ENCODE measurements around the gene ZDHHC18. TPM values are rescaled to one million over a fixed set of nuclear protein-coding genes. Genes with fewer than 3 reads are reported as not detected.

Gene ZDHHC18
- total RNA-seq, 1 donor from 2014 or later: 11.8 TPM

DNA sequence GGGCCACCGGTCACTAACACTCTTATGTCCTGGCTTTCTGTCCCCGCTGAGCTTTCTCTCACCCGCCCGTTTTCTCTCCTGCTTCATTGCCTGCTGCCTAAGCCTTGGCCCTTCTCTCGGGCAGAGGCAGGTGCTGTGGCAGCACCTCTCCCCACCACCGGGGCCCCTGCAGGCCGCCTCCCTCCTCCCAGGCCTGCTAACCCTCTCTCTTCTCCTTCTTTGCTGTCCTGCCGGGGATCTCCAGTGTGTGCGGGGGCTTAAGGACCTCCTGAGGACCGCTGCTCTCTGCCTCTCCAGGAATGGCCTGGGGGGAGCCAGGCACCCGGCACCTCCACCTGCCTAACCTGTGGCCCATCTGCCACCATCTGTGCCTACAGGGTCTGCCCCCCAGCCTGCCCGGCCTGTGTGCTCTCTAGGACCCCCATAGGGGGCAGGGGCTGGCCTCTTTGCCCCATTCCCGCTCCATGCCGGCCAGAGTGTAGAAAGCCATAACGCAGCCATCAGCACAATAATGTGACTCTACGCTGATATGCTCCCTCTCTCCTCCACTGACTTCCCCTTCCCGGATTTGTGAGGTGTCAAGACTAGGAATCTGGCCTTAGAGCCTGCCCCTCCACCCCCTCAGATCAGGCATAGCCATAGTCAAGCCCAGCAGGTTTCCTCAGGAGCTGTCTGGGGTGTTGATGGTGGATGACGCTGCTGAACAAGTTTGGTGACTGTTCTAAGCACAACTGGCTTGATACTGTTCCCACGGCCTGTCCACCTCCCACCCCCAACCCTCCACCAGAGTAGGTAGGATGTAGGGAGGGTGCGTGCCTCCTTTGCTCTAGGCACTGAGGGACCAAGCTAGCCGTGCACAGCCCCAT is 30.3 kb downstream of the ZDHHC18 start:
- no peaks in the 10 kb centered on the region for H3K9me3 ChIP-seq (replicated peaks)
- TF ChIP-seq, protein P1, sequence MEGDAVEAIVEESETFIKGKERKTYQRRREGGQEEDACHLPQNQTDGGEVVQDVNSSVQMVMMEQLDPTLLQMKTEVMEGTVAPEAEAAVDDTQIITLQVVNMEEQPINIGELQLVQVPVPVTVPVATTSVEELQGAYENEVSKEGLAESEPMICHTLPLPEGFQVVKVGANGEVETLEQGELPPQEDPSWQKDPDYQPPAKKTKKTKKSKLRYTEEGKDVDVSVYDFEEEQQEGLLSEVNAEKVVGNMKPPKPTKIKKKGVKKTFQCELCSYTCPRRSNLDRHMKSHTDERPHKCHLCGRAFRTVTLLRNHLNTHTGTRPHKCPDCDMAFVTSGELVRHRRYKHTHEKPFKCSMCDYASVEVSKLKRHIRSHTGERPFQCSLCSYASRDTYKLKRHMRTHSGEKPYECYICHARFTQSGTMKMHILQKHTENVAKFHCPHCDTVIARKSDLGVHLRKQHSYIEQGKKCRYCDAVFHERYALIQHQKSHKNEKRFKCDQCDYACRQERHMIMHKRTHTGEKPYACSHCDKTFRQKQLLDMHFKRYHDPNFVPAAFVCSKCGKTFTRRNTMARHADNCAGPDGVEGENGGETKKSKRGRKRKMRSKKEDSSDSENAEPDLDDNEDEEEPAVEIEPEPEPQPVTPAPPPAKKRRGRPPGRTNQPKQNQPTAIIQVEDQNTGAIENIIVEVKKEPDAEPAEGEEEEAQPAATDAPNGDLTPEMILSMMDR (IDR thresholded peaks at IDR 0.05; ENCODE audit: borderline replicate concordance): no peak
- no peak overlapping the region for H3K4me3 ChIP-seq
- H3K27ac ChIP-seq (replicated peaks): no peak overlapping the region
- no peaks in the 10 kb centered on the region for H3K27me3 ChIP-seq (ENCODE audit: low read depth)
- H3K36me3 ChIP-seq: peaks cover 51% of the 10 kb centered on the region
- DNase-seq: no peak
- intact Hi-C loops (cut with micrococcal nuclease): no loop called here
- peaks cover 6% of the 10 kb centered on the region for H3K4me1 ChIP-seq

DNA sequence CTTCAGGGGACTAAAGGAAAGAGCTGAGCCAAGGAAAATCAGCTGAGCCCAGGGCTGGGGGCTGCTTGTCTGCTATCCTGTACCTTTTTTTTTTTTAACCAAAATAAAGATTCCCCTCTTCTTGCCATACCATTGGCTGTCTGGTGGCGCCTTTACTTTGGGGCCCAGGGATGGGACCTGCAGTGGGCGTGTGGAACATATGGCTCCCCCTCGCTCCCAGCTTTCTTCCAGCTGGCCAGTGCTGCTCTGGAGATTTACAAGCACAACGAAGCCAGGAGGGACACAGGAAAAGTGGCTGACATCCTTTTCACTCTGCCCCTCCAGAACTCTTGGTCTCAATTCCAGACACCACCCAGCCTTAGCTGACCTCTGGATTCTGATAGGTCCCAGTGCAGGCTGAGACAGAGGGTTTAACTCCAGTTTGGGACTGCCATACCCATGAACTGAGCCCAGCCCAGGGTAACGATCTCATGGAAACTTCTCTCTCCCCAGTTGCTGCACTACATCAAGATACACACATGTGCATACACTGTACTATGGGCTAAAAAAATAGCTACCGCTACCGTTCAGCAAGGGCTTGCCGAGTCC is 31.1 kb downstream of the ZDHHC18 start:
- intact Hi-C loops (cut with micrococcal nuclease): no loop called here
- peaks cover 44% of the 10 kb centered on the region for H3K36me3 ChIP-seq
- no peak for DNase-seq
- H3K27me3 ChIP-seq (ENCODE audit: low read depth): no peaks in the 10 kb centered on the region
- TF ChIP-seq, protein P1 (IDR thresholded peaks at IDR 0.05; ENCODE audit: borderline replicate concordance): no peak
- H3K4me1 ChIP-seq: peaks cover 6% of the 10 kb centered on the region
- no peak overlapping the region for H3K27ac ChIP-seq (replicated peaks)
- H3K9me3 ChIP-seq (replicated peaks): no peaks in the 10 kb centered on the region
- no peak overlapping the region for H3K4me3 ChIP-seq

DNA sequence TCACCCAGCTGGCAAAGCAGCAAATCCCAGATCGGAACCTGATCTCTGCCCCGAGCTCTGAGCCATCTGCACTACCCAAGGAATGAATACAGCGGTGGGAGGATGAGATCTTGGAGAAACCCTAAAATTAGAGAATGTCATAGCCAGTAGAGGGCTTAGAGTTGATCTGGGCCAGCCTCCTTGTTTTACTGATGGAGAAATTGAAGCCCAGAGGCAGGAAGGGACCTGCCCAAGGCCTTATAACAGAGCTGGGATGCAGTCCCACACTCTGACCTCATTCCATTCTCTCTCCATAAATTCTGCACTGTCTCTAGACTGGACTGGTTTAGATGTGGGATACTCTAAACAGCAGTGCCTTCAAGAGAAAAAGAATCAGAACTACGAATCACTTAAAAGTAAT is 31.7 kb downstream of the ZDHHC18 start:
- DNase-seq: no peak
- Histone ChIP-seq H3K27ac (replicated peaks) (no peak overlapping the region), H3K36me3 (peaks cover 40% of the 10 kb centered on the region), H3K4me3 (no peak overlapping the region), H3K9me3 (replicated peaks) (no peaks in the 10 kb centered on the region), H3K27me3 (ENCODE audit: low read depth) (no peaks in the 10 kb centered on the region), H3K4me1 (peaks cover 2% of the 10 kb centered on the region)
- TF ChIP-seq, protein P1 (IDR thresholded peaks at IDR 0.05; ENCODE audit: borderline replicate concordance): no peak
- intact Hi-C loops (cut with micrococcal nuclease): no loop called here

DNA sequence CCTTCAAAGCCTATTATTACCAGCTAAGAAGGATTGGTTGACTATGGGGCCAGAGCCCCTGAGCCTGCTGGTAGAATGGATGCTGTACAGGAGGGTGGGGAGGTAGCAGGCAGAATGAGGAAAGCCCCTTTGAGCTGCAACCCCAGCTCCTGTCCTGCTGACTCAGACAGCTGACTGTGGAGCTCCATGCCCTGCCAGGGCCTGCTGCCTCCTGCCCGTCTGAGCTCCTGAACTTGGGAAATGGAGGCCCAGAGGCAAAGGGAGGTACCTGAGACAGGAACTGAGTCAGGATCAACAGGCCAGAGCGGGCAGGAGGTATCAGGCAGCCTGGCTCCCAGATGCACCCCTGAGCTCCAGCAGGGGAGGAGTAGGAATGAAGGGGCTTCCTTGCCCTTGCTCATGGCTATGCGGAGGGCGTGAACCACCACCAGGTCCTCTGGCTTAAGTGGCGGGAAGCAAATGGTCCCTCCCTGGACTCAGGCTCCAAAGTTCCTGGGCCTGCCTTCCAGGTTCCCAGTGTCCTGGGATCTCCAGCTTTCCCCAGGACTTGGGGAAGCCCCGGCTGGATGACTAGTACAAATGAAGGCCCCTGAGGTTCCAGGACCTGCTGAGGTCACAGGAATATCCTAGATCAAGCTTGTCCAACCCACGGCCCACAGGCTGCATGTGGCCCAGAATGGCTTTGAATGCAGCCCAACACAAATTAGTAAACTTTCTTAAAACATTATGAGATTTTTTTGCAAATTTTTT is 32.6 kb downstream of the ZDHHC18 start:
- H3K27ac ChIP-seq (replicated peaks): no peak overlapping the region
- H3K36me3 ChIP-seq: peaks cover 30% of the 10 kb centered on the region
- H3K27me3 ChIP-seq (ENCODE audit: low read depth): no peaks in the 10 kb centered on the region
- intact Hi-C loops (cut with micrococcal nuclease): no loop called here
- H3K9me3 ChIP-seq (replicated peaks): no peaks in the 10 kb centered on the region
- DNase-seq: no peak
- H3K4me3 ChIP-seq: no peak overlapping the region
- TF ChIP-seq, protein P1 (IDR thresholded peaks at IDR 0.05; ENCODE audit: borderline replicate concordance): no peak
- H3K4me1 ChIP-seq: peaks cover 5% of the 10 kb centered on the region

DNA sequence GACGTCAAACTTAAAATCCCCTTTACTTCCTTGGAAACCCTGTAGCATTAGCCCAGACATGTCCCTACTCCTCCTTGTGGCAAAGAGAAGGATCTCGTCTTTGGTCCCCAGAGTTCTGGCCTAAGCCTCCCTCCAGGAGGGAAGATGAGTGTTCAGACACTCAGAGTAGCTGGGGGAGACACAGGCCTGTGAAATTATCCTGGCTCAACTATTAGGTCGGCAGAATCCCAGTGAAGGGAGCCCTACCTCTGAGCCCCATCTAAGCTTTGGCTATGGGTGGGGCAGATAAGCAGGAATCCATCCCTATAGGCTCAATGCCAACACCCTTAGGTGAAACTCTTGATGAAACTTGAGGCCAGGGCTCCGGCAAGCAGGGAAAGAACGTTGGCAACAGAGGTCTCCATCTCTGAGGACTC is 34.8 kb downstream of the ZDHHC18 start:
- Histone ChIP-seq H3K4me3 (no peak overlapping the region), H3K4me1 (peaks cover 21% of the 10 kb centered on the region), H3K9me3 (replicated peaks) (no peaks in the 10 kb centered on the region), H3K27ac (replicated peaks) (no peak overlapping the region), H3K36me3 (peaks cover 8% of the 10 kb centered on the region), H3K27me3 (ENCODE audit: low read depth) (no peaks in the 10 kb centered on the region)
- intact Hi-C loops (cut with micrococcal nuclease): no loop called here
- no peak for DNase-seq
- TF ChIP-seq, protein P1 (IDR thresholded peaks at IDR 0.05; ENCODE audit: borderline replicate concordance): no peak
